Neutrophil (primary cell): ENCODE data around the gene UBE2O.
A peak's percentile ranks its signal among the peaks of the same experiment; 100 is the strongest.

Experiments used
- H3K27ac ChIP-seq: fragments of 200-600 bp; sonication (generic); 2 replicates; pipeline ENCODE4 v1.5.1; 2016; ENCODE audit warnings: mild to moderate bottlenecking, moderate library complexity
- H3K27me3 ChIP-seq: fragments of 200-600 bp; sonication (generic); 2 replicates; pipeline ENCODE4 v1.6.0; 2016; ENCODE audit warnings: mild to moderate bottlenecking
- H3K36me3 ChIP-seq: fragments of 200-600 bp; sonication (generic); 2 replicates; pipeline ENCODE4 v1.5.1; 2017
- H3K4me1 ChIP-seq, 2 experiments: fragments of 200-600 bp in 1 of 2; sonication (generic) in 1 of 2; 1 replicate in 1 of 2; 2 replicates in 1 of 2; pipeline versions ENCODE4 v1.5.1 to v1.6.1; 2013 to 2016; ENCODE audit warnings: low read depth in 1 of 2, low read length in 1 of 2, mild to moderate bottlenecking in 1 of 2, moderate library complexity in 1 of 2; ENCODE audit not compliant: control insufficient read depth in 1 of 2, insufficient read depth in 1 of 2
- H3K4me3 ChIP-seq, 2 experiments: fragments of 200-600 bp in 1 of 2; sonication (generic) in 1 of 2; 1 replicate in 1 of 2; 2 replicates in 1 of 2; pipeline ENCODE4 v1.5.1; 2013 to 2016; ENCODE audit warnings: low read depth in 1 of 2, low read length in 1 of 2, mild to moderate bottlenecking in 1 of 2, moderate library complexity in 1 of 2
- H3K9me3 ChIP-seq: fragments of 200-600 bp; sonication (generic); 2 replicates; pipeline ENCODE4 v1.5.1; 2016
- TF ChIP-seq, protein P1 (sequence below): fragments of 200-600 bp; sonication (generic); IDR thresholded peaks from 2 replicates; pipeline ENCODE4 v1.5.1; 2016; ENCODE audit warnings: antibody characterized with exemption

Gene UBE2O

DNA sequence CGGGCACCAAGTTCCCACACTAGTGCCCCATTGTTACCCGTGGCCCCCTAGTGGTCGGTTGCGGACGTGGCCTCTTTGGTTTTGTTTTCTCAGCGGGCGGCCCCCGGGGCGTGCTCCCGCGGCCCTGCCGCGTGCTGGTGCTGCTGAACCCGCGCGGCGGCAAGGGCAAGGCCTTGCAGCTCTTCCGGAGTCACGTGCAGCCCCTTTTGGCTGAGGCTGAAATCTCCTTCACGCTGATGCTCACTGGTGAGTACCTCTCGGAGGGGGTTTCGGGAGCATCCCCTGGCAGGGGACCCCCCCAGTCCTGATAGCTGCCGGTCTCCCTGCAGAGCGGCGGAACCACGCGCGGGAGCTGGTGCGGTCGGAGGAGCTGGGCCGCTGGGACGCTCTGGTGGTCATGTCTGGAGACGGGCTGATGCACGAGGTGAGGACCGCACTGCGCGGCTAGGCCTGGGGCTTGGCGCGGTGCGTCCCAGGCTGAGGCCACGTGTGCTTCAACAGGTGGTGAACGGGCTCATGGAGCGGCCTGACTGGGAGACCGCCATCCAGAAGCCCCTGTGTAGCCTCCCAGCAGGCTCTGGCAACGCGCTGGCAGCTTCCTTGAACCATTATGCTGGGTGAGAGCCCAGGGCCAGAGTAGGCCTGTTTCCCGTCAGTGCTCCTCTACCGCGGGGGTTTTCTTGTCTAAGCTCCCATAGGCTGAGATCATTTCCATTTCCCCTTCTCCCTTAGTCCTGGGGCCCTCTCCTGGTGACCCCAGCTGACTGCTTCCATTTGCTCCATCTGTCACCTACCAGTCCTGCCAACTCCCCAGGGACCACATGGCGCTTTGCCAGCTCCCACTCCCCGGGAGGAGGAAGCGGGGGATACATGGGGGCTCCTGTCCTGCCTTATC is 66.8 kb downstream of the UBE2O start:
- Histone ChIP-seq H3K27ac (no peak overlapping the region), H3K4me1 (peaks cover 43 to 44% of the 10 kb centered on the region in 2 experiments), H3K36me3 (peaks cover 13% of the 10 kb centered on the region), H3K4me3 (peak overlapping the region; percentile 78 to 86), H3K9me3 (no peaks in the 10 kb centered on the region), H3K27me3 (peaks cover 58% of the 10 kb centered on the region)
- TF ChIP-seq, protein P1, sequence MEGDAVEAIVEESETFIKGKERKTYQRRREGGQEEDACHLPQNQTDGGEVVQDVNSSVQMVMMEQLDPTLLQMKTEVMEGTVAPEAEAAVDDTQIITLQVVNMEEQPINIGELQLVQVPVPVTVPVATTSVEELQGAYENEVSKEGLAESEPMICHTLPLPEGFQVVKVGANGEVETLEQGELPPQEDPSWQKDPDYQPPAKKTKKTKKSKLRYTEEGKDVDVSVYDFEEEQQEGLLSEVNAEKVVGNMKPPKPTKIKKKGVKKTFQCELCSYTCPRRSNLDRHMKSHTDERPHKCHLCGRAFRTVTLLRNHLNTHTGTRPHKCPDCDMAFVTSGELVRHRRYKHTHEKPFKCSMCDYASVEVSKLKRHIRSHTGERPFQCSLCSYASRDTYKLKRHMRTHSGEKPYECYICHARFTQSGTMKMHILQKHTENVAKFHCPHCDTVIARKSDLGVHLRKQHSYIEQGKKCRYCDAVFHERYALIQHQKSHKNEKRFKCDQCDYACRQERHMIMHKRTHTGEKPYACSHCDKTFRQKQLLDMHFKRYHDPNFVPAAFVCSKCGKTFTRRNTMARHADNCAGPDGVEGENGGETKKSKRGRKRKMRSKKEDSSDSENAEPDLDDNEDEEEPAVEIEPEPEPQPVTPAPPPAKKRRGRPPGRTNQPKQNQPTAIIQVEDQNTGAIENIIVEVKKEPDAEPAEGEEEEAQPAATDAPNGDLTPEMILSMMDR = peak; percentile 86

DNA sequence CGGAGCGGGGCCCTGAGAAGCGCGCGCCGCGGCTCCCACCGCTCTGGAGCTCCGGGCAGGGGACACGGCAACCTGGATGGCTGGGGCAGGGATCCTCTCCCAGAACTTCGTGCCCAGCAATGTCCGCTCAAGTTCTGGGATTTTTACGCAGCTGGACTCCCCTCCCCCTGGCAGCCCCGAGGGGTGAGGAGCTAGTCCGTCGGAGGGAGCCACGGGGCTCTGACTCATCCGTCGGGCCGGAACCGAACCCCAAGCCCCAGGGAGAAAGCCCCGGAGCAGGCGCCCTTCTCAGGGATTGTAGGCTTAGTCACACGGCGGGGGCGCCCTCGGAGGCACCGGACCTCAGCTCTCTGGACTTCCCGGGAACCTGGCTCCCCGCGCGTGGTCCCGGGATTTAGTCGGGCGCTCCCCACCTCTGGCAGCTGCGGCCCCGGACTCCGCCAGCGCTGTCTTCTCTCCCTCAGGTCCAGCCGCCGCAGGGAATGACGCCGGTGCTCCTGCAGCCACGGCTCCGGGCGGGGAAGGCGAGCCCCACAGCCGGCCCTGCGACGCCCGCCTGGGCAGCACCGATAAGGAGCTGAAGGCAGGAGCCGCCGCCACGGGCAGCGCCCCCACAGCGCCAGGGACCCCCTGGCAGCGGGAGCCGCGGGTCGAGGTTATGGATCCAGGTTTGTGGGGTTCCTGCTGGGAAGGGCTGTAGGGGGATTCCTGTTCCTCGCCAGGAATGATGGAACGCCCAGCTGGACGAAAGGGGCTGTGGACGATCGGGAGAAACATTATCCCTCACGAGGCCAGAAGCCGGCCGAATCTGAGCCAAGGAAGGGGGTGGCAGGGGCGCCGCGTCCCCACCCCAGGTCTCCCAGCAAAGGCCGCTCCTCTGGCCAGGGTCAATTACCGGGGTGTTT is 67.7 kb downstream of the UBE2O start:
- TF ChIP-seq, protein P1 = no peak
- Histone ChIP-seq H3K4me1 (peaks cover 43 to 44% of the 10 kb centered on the region in 2 experiments), H3K27ac (no peak overlapping the region), H3K36me3 (peaks cover 4% of the 10 kb centered on the region), H3K4me3 (peak overlapping the region; percentile 78 to 86), H3K9me3 (no peaks in the 10 kb centered on the region), H3K27me3 (peaks cover 60% of the 10 kb centered on the region)

DNA sequence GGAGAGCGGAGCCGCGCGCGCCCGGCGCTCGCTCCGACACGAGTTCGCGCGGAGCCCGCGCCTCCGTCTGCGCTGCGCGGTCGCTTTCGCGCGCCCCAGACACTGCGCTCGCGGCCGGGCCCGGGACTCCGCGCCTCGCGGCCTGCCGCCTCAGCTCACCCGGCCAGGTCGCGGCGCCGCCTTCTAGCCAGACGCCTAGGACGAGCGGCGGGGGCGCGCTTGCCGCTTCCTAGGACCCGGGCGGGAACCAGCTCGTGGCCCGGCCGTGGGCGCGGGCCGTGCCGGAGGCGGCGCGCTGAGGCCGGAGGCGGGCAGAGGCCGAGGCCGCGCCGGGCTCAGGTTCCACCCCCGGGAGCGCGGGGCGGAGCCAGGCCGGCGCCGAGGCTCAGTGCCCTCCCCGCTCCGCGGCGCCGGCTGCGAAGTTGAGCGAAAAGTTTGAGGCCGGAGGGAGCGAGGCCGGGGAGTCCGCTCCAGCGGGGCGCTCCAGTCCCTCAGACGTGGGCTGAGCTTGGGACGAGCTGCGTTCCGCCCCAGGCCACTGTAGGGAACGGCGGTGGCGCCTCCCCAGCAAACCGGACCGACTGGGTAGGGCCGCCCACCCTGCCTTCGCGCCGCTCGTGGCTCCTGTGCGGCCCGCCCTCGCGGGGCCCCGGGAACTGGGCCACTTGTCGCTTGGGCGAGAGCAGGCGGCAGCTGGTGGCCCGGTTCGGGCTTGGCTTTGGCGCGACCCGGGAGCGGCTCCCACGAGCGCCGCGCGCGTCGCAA is 68.5 kb downstream of the UBE2O start, which contains the start of gene SPHK1:
Gene SPHK1, plus strand, starts transcription at position 388 of the 765 bp plus-strand sequence. CDS start 1,036 bp downstream, outside the sequence.
- Histone ChIP-seq H3K4me3 (peak within 1 kb of the TSS; percentile 78 to 86), H3K36me3 (no peaks in the 10 kb centered on the region), H3K4me1 (peaks cover 43 to 44% of the 10 kb centered on the region in 2 experiments), H3K27me3 (peaks cover 60% of the 10 kb centered on the region), H3K27ac (peak within 1 kb of the TSS; percentile 51), H3K9me3 (no peaks in the 10 kb centered on the region)
- TF ChIP-seq, protein P1 = peak; percentile 10

DNA sequence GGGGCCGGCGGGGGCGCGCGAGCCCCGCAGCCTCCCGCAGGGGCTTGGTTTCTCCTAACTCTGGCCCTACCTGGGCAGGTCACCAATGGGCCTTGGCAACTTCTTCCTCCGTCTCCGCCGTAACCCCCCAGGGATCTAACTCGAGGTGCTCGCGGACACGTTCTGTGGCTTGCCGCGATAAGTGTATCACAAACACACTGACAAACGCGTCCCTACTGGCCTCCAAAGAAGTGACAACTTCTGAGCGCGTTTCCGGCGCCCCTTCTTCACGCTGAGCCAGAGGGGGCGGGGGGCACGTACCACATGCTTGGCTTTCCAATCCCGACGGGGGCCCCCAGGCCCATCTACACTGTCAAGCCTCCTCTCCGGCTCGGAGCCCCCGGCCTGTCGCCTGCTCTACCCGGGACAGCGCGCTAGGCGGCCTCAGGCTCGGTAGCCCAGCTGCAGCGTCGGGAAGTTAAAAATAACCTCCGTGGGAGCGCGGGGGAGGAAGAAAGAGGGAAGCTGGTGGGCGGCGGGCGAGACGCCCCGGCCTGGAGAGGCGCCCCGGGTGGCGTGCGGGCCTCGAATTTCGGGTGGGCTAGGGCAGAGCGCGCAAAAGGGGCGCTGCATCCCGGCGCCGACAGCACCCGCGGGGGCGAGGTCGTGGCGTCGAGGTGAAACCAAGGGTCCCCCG is 69.3 kb downstream of the UBE2O start:
- no peaks in the 10 kb centered on the region for H3K36me3 ChIP-seq
- H3K4me3 ChIP-seq = peak overlapping the region; percentile 78 to 86
- peaks cover 43 to 44% of the 10 kb centered on the region in 2 experiments for H3K4me1 ChIP-seq
- H3K27ac ChIP-seq = peak overlapping the region; percentile 51
- TF ChIP-seq, protein P1 = peak; percentile 43
- peaks cover 60% of the 10 kb centered on the region for H3K27me3 ChIP-seq
- H3K9me3 ChIP-seq = no peaks in the 10 kb centered on the region
